KOPT-K1 (cell line): ENCODE data around the gene CACNA2D3.

Experiments
- H3K27ac ChIP-seq: fragments of 200-600 bp; sonication (generic); 2 replicates; pipeline ENCODE4 v1.5.1; 2016; ENCODE audit warnings: antibody characterized with exemption, mild to moderate bottlenecking, low read depth, low read length; ENCODE audit not compliant: poor library complexity, severe bottlenecking
- H3K36me3 ChIP-seq: fragments of 200-600 bp; sonication (generic); 2 replicates; pipeline ENCODE4 v1.5.1; 2017; ENCODE audit warnings: antibody characterized with exemption, mild to moderate bottlenecking, low read length, moderate library complexity; ENCODE audit not compliant: insufficient read depth
- H3K9me3 ChIP-seq: fragments of 200-600 bp; sonication (generic); 2 replicates; pipeline ENCODE4 v1.5.1; 2017; ENCODE audit warnings: antibody characterized with exemption, low read length, mild to moderate bottlenecking; ENCODE audit not compliant: insufficient read depth, poor library complexity, severe bottlenecking

Gene CACNA2D3

DNA sequence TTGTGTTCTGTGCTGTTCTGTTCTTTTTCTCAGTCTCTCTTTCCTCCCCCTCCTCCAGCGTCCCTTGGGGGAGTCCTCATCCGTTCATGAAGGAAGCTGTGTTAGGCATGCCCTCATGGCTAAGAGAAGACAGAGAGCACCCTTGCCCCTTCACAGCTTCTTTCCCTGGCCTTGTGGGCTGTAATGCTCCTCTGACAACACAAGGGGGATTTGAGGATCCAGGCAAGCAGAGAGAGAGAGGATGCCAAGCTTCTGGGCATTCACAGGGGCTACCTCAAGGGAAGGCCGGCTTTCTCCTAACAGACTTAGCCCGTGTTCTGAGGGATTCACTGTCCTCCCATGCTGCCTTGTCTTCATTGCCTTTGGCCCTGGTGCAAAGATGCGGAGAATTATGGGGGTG, 416.0 kb downstream of the CACNA2D3 start:
- Histone ChIP-seq H3K27ac (no peak overlapping the region), H3K9me3 (no peaks in the 10 kb centered on the region), H3K36me3 (no peaks in the 10 kb centered on the region)

DNA sequence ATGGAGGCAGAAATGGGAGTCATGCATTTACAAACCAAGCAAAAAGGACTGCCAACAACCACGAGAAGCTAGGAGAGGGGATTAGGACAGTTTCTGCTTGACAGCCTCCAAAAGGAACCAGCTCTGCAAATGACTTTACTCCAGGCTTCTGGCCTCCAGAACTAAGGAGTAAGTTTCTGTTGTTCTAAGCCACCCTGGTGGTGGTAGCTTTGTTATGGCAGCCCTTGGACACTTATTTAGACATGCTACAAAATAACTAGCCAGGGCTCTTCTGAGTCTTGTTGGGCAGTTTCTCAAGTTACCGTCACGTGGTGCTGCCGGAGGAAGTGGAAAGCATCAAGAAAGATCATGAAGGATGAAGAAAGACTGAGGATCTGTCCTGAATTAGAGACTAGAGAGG, 419.0 kb downstream of the CACNA2D3 start:
- no peaks in the 10 kb centered on the region for H3K36me3 ChIP-seq
- H3K9me3 ChIP-seq = no peaks in the 10 kb centered on the region
- H3K27ac ChIP-seq = no peak overlapping the region

DNA sequence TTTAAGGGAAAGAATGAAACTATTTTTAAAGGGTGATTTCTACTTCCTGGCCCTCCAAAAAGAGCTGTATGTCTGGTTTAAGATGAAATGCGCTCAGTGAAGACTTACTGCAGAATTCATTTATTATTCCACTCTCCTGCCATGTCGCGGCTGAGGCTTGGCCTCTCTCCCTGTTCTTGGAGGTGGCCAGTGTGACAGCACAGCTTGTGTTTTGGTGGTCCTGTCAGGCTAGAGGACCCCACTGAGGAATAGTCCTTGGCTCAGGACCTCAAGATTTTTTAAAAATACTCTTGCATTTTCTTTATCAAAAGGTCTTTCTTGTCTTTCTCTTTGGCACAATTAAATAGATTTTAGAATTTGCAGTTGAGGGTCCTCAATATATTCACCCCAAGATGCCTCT, 421.1 kb downstream of the CACNA2D3 start:
- no peaks in the 10 kb centered on the region for H3K36me3 ChIP-seq
- no peaks in the 10 kb centered on the region for H3K9me3 ChIP-seq

DNA sequence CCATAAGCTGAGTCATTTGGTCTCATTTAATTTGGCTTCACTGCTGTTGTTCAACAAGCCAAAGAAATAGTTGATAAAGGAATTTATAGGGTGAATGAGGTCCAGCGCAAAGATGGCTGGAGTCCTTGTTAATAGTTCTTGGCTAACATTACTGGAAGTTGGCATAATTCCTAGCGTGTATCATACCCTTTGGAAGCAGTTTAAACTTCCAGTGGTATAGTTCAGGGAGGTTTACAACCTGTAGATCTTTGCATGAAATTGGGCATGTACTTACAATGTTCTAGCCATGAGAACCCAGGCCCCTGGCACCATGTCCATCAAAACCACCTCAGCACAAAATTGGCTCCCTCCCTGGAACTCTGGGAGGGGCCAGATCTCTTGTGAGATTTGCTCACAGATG, 424.7 kb downstream of the CACNA2D3 start:
- Histone ChIP-seq H3K36me3 (no peaks in the 10 kb centered on the region), H3K27ac (no peak overlapping the region), H3K9me3 (no peaks in the 10 kb centered on the region)

More for the DNA sequence above, 421.1 kb downstream of the CACNA2D3 start:
- H3K27ac ChIP-seq = no peak overlapping the region

DNA sequence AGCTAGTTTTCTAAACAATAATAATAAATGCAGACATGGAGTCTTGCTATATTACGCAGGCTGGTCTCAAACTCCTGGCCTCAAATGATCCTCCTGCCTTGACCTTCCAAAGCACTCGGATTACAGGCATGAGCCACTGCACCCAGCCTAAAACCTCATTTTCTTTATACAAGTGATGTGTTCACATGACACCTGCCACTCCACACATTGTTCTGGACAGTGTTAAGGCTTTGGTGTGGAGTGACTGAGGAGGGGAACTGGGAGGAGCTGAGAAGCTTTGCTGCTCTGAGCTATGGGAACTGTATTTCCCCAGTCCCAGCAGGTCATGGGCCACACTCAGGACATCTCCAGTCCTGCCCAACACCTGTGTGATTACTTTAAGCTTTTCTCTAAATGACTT, 425.5 kb downstream of the CACNA2D3 start:
- H3K36me3 ChIP-seq = no peaks in the 10 kb centered on the region
- no peak overlapping the region for H3K27ac ChIP-seq
- H3K9me3 ChIP-seq = no peaks in the 10 kb centered on the region

DNA sequence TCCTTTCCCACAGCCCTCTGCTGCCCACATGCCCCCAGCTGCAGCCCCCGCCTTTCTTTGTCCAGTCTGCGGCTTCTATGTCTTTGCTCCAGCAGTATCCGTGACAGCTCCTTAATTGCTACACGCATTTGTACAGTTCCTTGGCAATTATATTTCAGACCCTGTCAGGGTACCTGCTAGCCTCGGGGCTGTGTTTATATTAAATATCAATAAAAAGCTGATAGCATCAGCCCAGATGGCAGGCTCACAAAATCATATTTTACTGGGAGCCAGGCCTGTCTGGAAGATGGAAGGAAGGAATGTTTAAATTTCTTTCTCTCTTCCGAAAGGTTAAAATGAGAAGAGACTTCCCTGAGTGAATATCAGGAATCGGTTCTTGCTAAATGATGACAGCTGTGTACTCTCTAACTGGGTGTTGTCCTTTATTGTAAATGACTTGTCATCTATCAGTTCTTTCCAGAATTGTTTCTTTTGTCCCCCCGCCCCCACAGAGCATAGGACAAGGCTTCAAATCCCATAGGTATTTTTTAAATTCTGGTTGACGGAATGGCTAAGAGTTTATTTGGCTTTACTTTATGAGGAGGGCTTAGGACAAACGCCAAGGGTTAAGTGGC, 427.4 kb downstream of the CACNA2D3 start:
- H3K36me3 ChIP-seq = no peaks in the 10 kb centered on the region
- no peak overlapping the region for H3K27ac ChIP-seq
- H3K9me3 ChIP-seq = no peaks in the 10 kb centered on the region

DNA sequence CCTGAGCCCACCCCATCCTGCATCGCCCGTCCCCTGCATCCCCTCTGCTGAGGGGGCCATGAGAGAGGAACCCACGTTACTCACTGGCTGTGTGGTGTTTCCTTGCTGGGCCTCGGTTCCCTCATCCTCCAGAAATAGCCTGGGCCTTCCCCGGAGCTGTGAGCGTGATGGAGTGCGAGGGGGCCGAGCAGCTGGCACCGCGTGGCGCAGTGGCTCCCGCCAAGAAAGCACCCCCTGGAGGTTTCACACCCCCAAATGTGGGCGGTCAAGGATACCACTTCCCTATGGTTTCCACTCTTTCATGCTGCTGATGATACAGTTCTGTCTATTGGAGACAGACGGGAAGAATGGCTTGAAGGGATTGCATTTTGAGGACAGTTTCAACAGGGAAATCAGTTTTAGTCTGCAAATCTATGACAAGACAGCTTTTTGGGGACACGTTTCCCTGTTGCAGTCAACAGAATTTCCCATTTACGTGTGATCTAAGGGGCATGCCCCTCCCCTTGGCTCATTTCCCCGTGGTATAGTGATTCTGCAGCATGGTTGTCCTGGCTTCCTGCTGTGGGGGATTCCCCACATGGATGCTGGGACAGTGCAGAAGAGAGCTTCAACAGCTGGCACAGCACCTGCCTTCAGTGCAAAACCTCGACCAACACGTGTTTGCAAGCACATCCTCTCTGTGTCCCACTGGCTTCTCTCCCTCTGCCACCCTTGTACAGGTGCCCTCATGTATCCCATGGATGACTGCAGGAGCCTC, 428.0 kb downstream of the CACNA2D3 start:
- H3K36me3 ChIP-seq = no peaks in the 10 kb centered on the region
- H3K9me3 ChIP-seq = no peaks in the 10 kb centered on the region
- H3K27ac ChIP-seq = no peak overlapping the region

DNA sequence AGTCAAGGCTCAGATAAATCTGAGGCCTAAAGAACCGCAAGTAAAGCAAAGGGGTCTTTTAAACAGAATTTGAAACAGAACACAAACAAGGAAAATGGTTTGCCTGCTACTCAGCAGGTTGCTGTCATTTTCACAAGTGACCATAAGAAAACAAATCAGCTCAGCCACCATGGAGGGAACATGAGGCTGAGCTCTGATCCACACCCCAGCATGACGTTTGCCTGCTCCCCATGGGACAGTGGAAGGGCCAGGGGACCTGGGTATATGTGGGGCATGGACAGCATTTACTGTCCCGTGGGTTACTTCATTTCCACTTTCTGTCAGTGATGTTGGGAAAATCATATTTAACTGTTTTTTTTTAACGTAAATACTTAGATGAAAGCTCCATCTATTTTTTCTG, 434.3 kb downstream of the CACNA2D3 start:
- Histone ChIP-seq H3K36me3 (no peaks in the 10 kb centered on the region), H3K9me3 (no peaks in the 10 kb centered on the region), H3K27ac (no peak overlapping the region)

DNA sequence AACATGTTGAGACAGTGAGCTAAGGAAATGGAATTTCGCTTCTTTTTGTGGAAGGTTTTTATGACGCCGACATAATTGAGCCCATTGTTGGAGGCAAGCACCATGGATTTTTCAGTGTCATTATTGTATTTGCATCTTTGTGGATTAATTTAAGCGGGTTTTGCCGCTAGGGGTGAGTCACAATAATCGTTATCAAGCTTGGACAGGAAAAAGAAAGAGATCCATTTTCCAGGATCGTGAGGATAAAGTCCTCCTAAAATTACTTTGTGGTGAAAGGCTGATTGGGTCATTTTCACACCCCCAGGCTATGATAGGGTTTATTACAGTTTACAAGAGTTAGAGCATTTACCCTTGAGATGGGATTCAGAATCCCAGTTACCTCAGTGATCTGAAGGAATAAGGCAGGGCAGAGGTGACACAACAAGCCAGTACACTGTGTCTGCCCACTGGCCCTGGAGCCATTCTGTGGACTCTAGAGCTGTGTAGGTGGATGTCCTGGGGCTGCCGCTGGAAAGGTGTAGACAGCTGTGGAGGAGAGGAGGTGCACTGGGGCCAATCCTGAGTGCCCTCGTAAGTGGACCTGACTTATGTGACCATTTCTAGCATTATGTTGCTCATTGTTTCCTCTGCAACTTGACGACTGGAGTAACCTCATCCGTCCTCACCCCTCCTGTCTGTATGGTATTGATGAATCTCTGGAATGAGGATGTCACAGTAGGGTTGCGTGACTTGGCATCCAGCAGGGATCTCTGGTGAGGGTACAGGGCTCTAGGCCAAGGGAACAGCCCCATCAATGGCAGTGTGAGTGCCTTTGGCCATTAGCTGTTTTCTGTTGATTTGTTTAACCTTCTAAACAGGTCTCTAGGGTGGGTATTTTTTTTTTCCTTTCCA, 435.4 kb downstream of the CACNA2D3 start:
- Histone ChIP-seq H3K9me3 (no peaks in the 10 kb centered on the region), H3K36me3 (no peaks in the 10 kb centered on the region), H3K27ac (no peak overlapping the region)

DNA sequence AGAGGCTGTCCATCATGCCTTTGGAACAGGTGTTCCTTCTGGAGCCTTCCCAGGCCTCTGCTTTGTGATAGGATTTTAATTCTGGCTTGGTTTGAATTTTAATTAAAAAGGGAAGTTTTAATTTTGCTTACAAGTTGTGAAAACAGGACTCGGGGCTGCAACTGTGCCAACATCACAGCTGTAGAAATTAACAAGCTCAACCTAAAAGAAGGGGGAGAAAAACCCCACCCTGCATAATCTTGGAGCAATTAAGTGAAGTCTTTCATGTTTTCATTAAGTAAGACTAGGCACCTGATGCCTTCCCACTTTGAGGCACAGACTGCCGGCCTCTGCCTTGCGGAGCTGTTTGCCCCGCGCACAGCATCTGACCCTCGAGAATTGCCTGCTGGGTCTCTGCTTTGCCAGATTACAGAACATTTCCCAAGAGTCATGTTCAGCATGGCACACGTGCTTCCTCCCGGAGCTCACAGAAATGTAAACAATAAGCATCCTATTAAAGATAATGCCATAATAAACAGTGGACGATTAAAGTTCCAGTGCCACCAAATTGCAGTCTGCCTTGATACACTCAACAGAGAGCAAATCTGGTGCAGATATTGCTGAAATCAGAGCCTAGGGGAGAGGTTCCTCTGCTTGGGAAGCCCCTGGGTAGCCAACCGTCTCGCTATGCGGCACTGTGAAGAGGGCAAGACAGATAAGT, 441.3 kb downstream of the CACNA2D3 start:
- Histone ChIP-seq H3K27ac (no peak overlapping the region), H3K9me3 (no peaks in the 10 kb centered on the region), H3K36me3 (no peaks in the 10 kb centered on the region)

DNA sequence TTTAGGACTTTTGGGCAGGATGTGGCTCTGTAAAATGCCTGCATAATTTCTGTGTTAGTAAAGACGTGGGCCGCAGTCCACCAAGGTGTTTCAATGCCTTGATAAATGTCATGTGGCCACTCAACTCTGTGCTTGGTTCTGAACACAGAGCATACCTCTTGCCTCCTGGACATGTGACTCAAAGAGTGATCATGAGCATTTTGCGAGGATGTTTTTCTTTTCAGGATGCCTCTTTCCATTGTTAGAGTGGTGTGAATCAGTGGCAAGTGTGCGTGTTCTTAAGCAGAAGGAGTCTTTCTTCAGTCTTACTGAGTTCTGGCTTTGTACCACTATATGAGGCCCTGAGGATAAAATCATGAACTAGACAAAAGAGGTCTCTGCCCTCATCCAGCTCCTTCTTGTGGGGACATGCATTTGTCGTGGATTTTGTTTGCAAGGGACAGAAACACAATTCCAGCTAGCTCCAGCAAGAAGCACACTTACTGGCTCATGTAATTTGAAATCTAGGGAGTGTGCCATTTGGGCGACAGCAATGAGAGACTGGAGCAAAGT, 442.1 kb downstream of the CACNA2D3 start:
- Histone ChIP-seq H3K36me3 (no peaks in the 10 kb centered on the region), H3K9me3 (no peaks in the 10 kb centered on the region), H3K27ac (no peak overlapping the region)

DNA sequence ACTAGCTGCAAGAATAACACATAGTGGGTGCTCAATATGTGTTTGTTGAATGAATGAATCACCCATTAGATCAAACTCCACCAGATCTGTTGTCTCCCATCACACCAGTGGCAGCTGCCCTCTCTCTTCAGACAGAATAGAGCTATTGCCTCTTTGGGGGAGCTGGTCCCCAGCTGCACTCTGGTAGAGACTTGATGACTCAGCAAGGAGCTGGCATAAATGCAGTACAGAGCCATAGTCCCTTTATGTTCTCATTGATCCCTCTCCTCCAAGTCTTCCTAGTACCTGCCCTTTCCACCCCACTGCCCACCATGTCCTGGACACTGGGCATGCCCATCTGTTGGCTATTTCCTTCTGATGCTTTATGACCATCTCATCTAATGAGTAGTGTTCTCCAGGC, 443.6 kb downstream of the CACNA2D3 start:
- no peaks in the 10 kb centered on the region for H3K36me3 ChIP-seq
- H3K9me3 ChIP-seq = no peaks in the 10 kb centered on the region
- no peak overlapping the region for H3K27ac ChIP-seq

DNA sequence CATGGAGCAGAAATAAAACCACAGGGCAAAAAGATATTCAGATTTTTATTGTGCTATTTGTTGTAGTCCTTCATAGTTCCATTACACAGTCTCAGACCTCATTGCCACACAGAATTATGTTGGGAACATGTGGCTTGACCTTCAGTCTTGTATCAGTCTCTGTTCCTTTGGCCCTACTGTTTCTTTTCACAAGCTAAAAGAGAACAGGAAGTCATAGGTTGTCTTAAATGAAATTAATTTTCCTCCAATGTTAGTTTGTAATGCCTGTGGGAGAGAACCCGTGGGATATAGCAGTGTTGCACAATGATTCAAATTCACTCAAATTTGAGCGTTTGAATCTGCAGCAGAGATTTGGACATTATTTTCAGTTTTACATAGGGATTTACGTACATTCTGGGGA, 445.6 kb downstream of the CACNA2D3 start:
- no peaks in the 10 kb centered on the region for H3K9me3 ChIP-seq
- no peak overlapping the region for H3K27ac ChIP-seq
- no peaks in the 10 kb centered on the region for H3K36me3 ChIP-seq

DNA sequence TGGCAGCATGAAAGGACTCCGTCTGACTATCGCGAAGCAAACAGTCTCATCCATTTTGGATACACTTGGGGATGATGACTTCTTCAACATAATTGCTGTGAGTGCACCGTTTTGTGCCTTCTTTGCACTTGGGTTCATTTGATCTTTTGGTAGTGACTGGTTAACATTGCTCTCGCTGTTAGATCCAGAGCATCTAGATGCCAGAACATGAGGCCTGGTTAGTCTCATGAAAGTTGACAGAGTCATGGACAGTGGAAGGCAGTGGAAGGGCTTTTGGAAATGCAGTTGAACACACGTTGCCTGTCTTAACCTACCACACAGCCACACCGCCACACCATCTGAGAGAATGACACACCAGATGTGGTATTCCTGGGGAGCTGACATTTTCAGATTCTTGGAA, 447.7 kb downstream of the CACNA2D3 start:
- Histone ChIP-seq H3K9me3 (no peaks in the 10 kb centered on the region), H3K36me3 (no peaks in the 10 kb centered on the region)

More for the DNA sequence above, 447.7 kb downstream of the CACNA2D3 start:
- no peak overlapping the region for H3K27ac ChIP-seq
